ENCODE data around the gene TMEM131L.

Gene TMEM131L

DNA sequence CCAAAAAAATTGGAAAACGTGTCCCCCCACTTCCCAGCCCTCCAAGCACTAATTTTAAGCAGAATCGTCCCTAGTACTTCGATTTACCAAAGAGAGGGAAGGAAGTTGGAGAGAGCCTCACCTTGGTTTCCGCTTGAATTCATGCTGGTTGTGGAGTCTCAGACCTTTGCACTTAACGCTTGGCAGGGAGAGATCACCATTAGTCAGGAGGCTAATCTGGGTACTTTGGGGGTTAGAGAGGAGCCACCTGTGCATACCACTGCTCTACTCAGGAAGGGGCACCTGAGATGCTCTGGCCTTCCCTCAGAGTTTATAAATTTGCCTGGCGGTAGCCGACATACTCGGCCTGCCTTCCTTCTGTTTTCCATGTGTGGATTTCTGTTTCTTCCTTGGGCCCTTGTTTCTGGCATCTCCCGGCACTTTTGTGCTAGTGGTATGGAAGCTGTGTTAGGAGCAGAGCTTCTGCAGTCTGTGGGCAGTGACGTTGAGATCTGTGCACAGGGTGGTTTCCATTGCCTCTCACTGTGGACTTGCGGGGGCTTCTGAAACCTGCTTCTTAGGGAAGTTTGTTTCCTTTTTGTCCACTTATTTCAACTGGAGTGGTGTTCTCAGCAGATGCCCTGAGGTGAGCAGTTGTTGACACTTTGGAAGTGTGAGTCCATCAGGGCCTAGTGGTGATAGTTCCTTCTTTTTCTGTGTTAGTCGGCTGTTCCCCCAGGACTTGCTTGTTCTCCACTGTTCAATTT, 104.2 kb downstream of the TMEM131L start:
- no peak for DNase-seq (ENCODE audit: low read depth in 3 of 3, low spot score in 1 of 3)

DNA sequence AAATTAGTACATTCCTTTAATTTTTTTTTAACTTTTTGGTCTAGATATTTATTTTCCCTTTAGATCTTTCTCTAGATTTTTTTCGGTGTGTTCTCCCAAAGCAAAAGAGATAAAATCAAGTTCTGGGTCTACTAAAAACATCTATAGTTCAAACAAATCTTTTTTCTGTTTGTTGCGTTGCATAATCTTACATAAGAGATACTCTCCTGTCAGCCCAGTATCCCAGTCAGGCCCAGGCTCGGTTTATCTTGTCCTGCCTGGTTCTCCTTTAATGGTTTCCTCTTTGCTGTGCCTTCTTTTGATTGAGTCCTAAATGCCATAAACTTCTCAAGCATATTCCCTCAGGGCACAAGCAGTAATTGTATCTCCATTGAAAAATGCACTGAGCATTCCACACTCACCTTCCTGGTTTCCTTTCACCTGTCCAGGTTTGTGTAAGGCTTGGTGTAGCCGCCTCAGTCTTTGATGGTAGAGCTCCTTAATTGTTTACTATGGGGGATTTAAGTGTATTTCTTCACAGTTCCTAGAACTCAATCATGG, 104.9 kb downstream of the TMEM131L start:
- no peak for DNase-seq (ENCODE audit: low read depth in 3 of 3, low spot score in 1 of 3)

DNA sequence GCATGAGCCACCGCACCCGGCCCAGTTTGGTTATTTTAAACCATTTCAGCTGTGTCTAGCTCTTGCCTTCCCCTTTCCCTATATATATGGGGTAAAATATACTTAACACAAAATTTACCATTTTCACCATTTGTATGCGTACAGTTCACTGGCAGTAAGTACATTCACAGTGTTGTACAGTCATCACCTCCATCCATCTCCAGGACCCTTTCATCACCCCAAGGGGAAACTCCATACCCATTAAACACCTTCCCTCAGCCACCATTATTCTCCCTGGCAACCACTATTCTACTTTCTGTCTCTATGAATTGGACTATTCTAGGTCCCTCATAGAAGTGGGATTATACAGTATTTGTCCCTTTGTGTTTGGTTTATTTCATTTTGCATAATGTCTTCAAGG, 106.4 kb downstream of the TMEM131L start:
- no peak for DNase-seq (ENCODE audit: low read depth in 3 of 3, low spot score in 1 of 3)

DNA sequence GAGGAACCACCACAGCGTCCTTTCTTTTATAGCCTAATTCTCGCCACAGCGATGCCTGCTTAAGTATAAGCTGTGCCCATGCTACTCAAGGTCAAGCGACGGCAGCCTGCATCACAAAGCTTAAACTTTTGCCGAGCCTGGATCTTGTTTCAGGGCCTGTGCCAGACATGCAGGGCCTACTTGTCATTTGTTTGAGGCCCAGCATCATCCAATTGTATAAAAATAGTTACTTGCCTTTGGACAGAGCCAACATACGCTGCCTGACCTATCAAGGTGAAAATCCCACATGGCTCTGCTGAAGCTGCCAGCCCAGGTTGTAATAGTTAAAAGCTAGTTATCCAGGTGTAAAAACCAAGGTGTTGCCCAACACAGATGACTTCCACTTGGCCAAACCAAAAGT, 107.1 kb downstream of the TMEM131L start:
- no peak for DNase-seq (ENCODE audit: low read depth in 3 of 3, low spot score in 1 of 3)

DNA sequence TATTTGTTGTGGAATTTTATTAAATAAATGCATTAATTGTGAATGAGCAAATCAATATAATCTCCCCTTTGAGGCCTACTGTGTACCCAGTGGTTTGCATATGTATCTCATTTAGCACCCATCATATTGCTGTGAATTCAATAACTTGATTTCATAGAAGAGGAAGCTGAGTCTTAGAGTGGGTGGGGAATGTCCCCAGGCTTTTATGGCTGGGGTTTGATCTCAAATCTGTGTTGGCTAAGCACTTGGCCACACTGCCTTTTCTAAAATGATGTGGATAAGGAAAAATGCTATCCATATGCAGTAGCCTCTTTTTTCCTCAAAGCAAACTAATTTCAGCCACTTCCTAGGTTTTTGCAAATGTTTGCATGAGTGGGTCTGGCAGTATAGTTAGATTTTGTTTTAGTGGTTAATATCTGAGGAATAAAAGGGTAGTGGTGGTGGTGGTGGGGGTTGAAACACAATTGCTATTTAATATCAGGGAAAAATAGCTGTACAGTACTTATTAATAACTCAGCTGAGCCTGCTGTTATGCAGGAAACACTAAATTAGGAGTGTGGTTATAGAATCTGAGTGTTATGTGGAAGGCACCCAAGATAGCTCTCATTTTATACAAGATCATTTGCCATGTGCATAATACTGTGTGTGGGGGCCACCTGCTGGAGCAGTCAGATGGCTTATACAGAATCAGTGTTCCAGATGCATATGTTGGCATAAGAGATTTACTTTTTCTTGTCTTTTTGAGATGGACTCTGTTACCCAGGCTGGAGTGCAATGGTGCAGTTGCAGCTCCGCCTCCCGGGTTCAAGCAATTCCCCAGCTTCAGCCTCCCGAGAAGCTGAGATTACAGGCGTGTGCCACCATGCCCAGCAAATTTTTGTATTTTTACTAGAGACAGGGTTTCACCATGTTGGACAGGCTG, 108.0 kb downstream of the TMEM131L start:
- DNase-seq (ENCODE audit: low read depth in 3 of 3, low spot score in 1 of 3), result peak; percentile 26 to 45 (median 40)

DNA sequence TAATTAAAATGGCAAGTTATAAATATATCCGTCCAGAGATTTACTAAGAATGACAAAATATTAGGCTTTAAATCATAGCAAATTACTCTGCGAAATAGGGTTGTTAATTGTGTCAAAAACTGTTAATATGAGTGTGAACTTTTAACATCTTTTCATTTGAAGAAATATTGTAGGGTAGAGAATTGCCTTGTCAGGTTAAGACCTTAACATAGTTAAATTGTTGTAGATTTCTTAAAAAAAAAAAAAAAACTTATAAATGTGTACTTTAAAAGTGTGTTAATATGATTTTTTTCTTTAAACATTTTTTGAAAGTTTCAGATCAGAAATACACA, 110.2 kb downstream of the TMEM131L start:
- DNase-seq (ENCODE audit: low read depth in 3 of 3, low spot score in 1 of 3), result no peak

DNA sequence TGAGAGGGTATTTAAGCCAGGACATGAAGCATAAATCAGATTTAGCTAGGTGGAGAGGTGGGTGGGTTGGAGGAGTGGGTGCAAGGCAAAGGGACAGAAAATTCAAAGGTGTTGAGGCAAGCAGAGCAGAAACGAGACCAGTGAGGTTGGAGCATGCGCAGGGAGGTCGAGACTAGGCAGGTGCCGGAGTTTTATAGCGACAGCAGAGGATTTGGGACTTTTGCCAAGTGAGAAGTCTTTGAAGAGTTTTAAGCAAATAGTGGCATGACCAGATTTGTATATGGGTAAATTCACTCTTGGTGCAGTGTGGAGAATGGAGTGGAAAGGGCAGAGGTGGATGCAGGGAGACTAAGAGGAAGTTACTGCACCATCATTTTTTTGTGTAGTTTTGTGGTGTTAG, 110.9 kb downstream of the TMEM131L start:
- no peak for DNase-seq (ENCODE audit: low read depth in 3 of 3, low spot score in 1 of 3)

DNA sequence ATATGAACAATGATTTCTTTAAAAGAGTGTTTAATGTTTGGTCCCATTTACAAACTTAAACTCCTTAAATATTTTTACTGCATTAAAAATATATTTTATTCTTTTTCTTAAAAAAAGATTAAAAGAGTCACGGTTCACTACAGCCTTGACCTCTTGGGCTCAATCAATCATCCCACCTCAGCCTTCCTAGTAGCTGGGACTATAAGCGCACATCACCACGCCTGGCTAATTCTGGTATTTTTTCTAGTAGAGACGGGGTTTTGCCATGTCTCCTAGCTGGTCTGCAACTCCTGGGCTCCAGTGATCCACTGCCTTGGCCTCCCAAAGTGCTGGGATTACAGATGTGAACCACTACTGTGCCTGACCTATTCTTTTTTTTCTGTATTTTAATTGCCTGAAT, 113.2 kb downstream of the TMEM131L start:
- no peak for DNase-seq (ENCODE audit: low read depth in 3 of 3, low spot score in 1 of 3)

DNA sequence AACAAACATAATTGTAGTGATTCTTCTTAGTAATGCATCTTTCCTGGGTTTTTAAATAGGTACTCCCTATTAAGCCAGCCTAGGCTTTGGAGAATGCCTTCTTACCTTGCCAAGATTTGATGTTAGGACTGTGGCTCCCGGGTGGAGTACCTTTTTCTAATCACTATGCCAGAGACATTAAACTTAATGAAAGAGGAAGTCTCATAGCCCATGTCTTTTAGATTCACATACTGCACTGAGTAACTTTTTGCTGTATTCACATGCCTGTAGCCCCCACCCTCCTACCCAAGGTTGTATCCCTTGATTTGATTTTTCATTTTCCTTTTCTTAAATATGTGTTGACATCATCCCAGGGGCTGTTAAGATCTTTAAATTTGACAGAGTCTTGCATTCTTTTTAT, 113.7 kb downstream of the TMEM131L start:
- DNase-seq (ENCODE audit: low read depth in 3 of 3, low spot score in 1 of 3), result no peak

DNA sequence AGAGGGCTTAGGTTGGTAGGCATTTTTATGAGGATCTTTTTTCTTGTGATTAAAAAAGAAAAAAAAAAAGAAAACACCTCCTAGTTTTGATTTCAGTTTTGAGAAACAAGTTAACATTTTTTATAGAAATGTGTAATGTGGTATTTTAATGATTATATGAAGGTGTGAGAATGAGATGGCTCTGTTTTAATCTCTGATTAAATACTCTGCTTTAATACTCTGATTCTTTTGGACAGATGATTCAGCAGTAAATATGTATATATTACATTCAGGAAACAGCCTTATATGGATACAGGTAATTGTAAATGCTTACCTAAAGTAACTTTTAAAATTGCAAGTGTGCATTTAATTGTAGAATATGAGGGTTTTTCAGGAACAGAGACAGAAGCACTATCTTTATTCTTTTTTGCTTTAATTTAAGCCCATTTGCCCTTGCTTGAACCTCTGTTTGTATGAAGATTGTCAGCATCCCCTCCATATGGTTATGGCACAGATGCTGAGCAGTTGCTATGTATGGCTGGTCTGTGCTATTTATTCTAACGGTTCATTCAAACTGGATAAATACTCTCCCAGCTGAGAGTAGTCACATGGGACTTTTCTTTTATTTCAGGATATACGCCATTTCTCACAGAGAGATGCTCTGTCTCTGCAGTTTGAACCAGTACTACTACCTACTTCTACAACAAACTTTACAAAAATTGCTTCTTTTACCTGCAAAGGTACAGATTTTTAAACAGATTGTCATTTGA, 117.0 kb downstream of the TMEM131L start:
- DNase-seq (ENCODE audit: low read depth in 3 of 3, low spot score in 1 of 3), result no peak

DNA sequence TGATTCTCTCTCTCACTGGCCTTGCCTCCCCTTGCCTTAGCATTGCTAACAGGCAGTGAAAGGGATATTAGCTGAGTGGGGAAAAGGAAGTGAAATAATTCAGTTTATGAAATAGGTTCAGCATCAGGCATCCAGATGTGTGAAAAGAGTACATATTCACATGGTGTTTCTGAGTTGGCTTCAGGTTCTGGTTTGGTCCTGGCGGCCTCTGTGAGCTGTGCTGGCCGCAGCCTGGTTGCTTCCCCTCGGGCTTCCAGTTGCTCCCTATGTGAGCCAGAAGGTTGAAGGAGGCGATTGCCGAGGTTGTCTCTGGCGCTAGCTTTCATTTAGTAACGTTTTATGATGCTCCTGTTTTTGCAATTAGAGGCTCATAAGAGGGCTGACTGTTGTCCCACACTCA, 118.9 kb downstream of the TMEM131L start:
- DNase-seq (ENCODE audit: low read depth in 3 of 3, low spot score in 1 of 3), result no peak

DNA sequence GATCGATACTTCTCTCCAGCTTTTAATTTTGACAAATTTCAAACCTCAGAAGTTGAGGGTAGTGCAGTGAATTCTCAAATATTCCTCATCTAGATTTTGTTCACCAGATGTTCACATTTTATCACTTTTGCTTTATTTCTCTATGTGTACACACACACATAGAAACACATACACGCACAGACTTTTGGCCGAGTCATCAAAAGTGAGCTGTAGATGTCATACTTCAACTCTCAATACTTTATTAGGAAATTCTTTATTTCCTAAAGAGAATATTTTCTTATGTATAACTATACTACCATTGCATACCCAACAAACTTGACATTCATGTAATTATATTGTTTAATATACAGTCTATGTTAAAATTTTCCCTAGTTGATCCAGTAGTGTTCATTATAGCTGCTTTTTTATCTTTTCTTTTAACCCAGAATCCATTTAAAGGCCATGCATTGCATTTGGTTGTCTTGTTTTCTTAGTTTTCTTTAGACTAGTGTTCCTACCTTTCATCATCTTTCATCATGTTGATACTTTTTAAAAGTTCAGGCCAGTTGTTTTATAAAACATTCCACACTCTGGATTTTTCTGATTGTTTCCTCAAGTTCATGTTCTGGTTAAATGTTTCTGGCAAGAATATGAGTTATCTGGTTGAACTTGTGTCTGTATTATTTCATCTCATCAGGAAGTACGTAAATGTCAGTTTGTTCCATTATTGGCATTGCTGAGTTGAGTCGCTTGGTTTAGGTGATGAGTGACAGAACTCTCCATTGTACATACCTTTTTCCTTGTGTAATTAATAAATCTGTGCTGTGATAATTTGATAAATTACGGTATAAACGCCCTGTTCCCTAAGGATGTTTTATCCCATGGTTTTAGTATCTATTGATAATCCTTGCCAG, 123.8 kb downstream of the TMEM131L start:
- DNase-seq (ENCODE audit: low read depth in 3 of 3, low spot score in 1 of 3), result no peak

DNA sequence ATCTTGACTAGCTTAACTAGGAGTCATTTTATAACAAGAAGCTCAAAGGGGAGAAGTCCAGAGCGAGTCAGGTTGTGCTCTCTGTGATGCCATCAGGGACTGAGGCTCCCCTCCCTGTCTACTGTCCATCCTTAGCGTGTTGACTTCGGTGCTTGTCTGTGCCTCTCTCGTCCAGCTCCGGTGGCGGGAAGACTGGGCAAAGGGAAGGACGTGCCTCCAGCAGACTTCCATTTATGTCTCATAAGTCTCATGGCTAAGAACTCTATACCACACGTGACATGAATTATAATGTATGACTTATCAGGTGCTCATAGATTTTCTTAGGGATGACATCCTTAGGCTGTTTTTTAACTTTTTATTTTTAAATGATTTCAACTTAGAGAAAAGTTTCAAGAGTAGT, 125.3 kb downstream of the TMEM131L start:
- no peak for DNase-seq (ENCODE audit: low read depth in 3 of 3, low spot score in 1 of 3)

DNA sequence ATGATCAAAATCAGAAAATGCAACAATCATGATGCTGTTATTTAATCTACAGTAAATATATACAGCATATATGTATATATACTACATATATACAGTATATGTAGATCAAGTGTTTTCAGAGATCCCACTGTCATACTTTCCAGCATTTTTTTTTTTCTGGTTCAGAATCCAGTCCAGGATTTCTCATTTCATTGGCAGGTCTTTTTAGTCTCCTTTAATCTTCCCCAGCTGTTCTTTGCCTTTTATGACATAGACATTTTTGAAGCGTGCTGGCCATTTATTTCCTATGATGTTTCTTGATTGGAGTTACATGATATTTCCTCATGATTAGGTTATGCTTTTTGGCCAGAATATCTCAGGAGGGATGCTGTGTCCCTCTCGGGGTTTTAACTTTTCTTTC, 125.9 kb downstream of the TMEM131L start:
- no peak for DNase-seq (ENCODE audit: low read depth in 3 of 3, low spot score in 1 of 3)

DNA sequence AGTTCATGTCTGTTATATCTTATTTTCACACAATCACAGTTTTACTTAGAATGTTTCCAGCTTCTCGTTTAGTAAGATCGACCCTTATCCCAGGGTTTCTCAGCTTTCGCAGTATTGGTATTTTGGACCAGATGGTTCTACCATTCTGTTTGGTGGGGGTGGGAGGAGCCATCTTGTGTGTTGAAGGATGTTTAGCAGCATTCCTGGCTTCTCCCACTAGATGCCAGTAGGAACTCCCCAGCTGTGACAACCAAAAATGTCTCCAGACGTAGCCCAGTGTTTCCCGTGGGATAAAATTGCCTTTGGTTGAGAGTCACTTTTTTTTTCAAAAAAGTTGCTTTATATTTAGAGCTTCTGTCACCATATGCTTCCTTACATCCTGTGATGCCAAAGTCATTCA, 127.0 kb downstream of the TMEM131L start:
- no peak for DNase-seq (ENCODE audit: low read depth in 3 of 3, low spot score in 1 of 3)

DNA sequence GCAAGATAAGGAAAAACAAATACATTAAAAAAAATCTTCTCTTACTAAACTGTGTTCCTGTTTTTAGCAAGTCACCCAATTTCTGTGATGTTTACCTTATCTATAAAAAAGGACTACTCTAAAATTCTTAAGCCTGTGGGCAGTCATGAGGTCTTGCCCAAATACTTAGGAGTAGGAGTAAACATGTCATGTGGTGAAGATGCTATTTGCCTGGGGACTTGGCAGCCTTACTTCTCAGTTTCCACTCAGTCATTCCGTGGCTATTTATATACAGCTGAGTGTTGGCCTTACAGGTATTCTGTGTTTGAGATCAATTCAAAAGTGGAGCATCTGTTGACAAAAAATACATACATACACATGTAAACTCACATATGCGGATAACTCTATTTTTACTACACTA, 128.1 kb downstream of the TMEM131L start:
- DNase-seq (ENCODE audit: low read depth in 3 of 3, low spot score in 1 of 3), result no peak

DNA sequence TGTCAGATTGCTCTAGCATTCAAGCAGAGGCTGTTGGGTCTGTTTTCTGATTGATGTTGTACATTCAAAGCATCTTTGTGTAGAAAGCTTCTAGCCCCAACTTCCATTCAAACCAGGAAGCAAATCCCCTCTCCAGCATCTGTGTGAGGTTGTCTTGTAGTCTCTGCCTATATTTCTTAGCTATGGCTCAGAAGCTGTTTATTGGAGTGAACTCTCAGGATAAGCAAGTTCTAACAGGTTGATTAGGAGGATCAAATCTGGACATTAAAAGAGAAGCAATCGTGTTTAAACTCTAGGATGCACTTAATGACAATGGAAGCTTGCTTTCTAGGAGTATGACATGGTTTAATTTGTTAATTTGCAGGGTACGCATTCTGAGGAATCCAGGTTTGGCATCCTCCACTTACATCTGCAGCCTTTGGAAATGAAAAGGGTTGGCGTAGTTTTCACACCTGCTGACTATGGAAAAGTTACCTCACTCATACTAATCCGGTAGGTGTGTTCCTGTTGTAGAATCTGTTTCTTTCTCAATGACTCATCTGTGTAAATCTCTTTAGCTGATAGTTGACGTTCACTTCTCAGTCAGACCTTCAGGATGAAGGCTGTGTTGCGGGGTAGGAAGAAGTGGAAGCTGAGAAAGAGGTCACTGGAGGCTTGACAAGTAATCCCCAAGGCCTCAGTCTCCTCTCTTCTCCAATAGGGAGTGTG, 129.9 kb downstream of the TMEM131L start:
- no peak for DNase-seq (ENCODE audit: low read depth in 3 of 3, low spot score in 1 of 3)

DNA sequence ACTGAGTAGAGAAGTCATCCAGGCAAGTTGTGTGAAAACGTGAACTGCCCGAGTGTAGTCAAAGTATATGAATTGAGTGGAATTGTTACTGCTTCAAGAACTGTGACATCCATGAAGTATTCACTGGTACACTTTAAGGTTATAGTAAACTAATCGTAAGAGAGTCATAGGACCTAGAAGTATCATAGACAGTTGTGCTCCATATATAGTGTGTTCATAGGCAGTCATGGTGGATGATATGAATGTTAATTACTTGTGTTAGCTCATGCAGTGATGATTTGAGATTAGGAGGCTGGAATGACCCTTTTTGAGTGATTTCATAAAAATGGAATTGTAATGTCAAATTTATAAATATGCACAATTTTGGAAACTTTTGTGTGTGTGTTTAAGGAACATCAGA, 136.6 kb downstream of the TMEM131L start:
- DNase-seq (ENCODE audit: low read depth in 3 of 3, low spot score in 1 of 3), result no peak

DNA sequence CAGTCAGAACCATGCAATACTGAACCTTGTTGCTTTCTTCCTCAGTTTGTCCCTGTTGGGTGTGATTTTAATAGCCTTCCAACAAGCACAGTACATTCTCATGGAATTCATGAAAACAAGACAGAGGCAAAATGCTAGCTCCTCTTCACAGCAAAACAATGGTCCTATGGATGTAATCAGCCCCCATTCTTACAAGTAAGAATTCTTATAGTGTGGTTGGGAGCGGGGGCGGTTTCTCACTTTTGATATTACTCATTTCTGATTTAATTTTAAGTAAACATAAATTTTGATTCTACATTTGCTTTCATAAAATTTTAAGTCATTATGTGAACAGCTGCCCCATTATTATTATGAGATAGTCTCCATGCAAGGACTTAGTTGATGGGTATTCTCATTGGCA, 137.1 kb downstream of the TMEM131L start:
- DNase-seq (ENCODE audit: low read depth in 3 of 3, low spot score in 1 of 3), result peak in 1 of 3 donors; percentile 7

DNA sequence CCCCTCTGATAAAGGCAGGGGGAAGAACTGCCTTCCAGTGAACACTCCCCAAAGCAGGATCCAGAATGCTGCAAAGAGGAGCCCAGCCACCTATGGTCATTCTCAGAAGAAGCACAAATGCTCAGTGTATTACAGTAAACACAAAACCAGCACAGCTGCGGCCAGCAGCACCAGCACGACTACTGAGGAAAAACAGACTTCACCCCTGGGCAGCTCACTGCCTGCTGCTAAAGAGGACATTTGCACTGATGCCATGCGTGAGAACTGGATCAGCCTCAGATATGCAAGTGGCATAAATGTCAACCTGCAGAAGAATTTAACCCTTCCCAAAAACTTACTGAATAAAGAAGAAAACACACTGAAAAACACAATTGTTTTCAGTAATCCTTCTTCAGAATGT, 137.7 kb downstream of the TMEM131L start:
- no peak for DNase-seq (ENCODE audit: low read depth in 3 of 3, low spot score in 1 of 3)

Measured in stimulated activated CD4-positive, alpha-beta T cell treated with anti-CD3 and anti-CD28 coated beads, TNF-alpha, amount 100 ng/mL, for 1 hour (primary cell).